ENCODE data around the gene GARNL3. TPM values are rescaled to one million over a fixed set of nuclear protein-coding genes. Genes with fewer than 3 reads are reported as not detected.

The GARNL3 gene
- total RNA-seq, 1 donor from 2014 or later, result 10.4 TPM

GRCh38 chr9:127437497-127438264 is 173.1 kb downstream of the GARNL3 start:
- DNase-seq (ENCODE audit: low read depth), result no peak
- H3K4me3 ChIP-seq (ENCODE audit: low read depth, low read length), result no peak overlapping the region
- TF ChIP-seq CTCF (conservative IDR thresholded peaks at IDR 0.05; ENCODE audit: low read depth, low read length), result peak; percentile 16

GRCh38 chr9:127438394-127438793 is 173.8 kb downstream of the GARNL3 start:
- no peak for TF ChIP-seq CTCF (conservative IDR thresholded peaks at IDR 0.05; ENCODE audit: low read depth, low read length)
- no peak overlapping the region for H3K4me3 ChIP-seq (ENCODE audit: low read depth, low read length)

More at GRCh38 chr9:127438394-127438793, 173.8 kb downstream of the GARNL3 start:
- DNase-seq (ENCODE audit: low read depth), result no peak

Other genes starting within 250 kb of the GARNL3 start
- 1.1 and 1.7 TPM in 2 replicates for gene ANGPTL2, start 142.1 kb upstream of the GARNL3 start, total RNA-seq
- gene SLC2A8, start 132.4 kb downstream of the GARNL3 start, total RNA-seq, result 14.8 and 18.2 TPM in 2 replicates
- 4.7 and 7.4 TPM in 2 replicates for gene ZNF79, start 159.6 kb downstream of the GARNL3 start, total RNA-seq
- gene RPL12, start 186.6 kb downstream of the GARNL3 start, total RNA-seq, result 3,182 and 3,187 TPM in 2 replicates
- gene LRSAM1, start 186.7 kb downstream of the GARNL3 start, total RNA-seq, result 14.5 and 17.1 TPM in 2 replicates